NT2/D1 (cell line): Measurements from ENCODE around the gene ZFHX3.

Source experiments
- DNase-seq: peaks from one replicate; pipeline ENCODE4 v3.0.0-alpha.2; 2011; ENCODE audit warnings: low read depth, low spot score
- H3K27me3 ChIP-seq: 2 replicates; pipeline ENCODE4 v1.6.0; 2011; ENCODE audit warnings: mild to moderate bottlenecking; ENCODE audit not compliant: insufficient read length, insufficient read depth
- H3K36me3 ChIP-seq: 2 replicates; pipeline ENCODE4 v1.6.1; 2011; ENCODE audit warnings: mild to moderate bottlenecking, low read length, mixed read lengths; ENCODE audit not compliant: insufficient read depth, insufficient read length
- H3K4me1 ChIP-seq: 2 replicates; pipeline ENCODE4 v1.5.1; 2011; ENCODE audit not compliant: insufficient read depth, insufficient read length
- H3K4me3 ChIP-seq: 2 replicates; pipeline ENCODE4 v1.5.1; 2011; ENCODE audit warnings: low read depth; ENCODE audit not compliant: insufficient read length
- H3K9ac ChIP-seq: 2 replicates; pipeline ENCODE4 v1.6.0; 2011; ENCODE audit warnings: low read depth; ENCODE audit not compliant: insufficient read length
- H3K9me3 ChIP-seq: 2 replicates; pipeline ENCODE4 v1.5.1; 2011; ENCODE audit warnings: mild to moderate bottlenecking, low read length; ENCODE audit not compliant: insufficient read depth
- SUZ12 ChIP-seq: IDR thresholded peaks from 2 replicates; pipeline ENCODE4 v1.6.1; 2011; ENCODE audit not compliant: insufficient read length, insufficient read depth; ENCODE audit errors: extremely low read depth
- YY1 ChIP-seq: IDR thresholded peaks from 2 replicates; pipeline ENCODE4 v1.6.1; 2011; ENCODE audit not compliant: insufficient read length, insufficient read depth
- ZNF274 ChIP-seq: IDR thresholded peaks from 2 replicates; pipeline ENCODE4 v1.6.1; 2011; ENCODE audit warnings: mild to moderate bottlenecking, low read depth, low read length

The ZFHX3 gene

GRCh38 chr16:73047536-73048291 lies at the start of gene ZFHX3:
Gene ZFHX3, minus strand, starts transcription at chr16:73048128. Its CDS starts 87,983 bp downstream, at chr16:72960145.
- DNase-seq, result no peak
- Histone ChIP-seq H3K9me3 (no peaks in the 10 kb centered on the region), H3K9ac (peak within 1 kb of the TSS; percentile 43), H3K4me1 (peaks cover 4% of the 10 kb centered on the region), H3K36me3 (no peaks in the 10 kb centered on the region), H3K27me3 (peaks cover 96% of the 10 kb centered on the region), H3K4me3 (peak within 1 kb of the TSS; percentile 36)
- no peak for TF ChIP-seq ZNF274
- TF ChIP-seq YY1, result no peak
- TF ChIP-seq SUZ12, result peak; percentile 68

- no peak for TF ChIP-seq SUZ12
- no peak for TF ChIP-seq YY1
- TF ChIP-seq ZNF274, result no peak
These were observed 48.6 kb upstream of the ZFHX3 start for GRCh38 chr16:73096510-73096909.

GRCh38 chr16:73095885-73096421 lies 48.0 kb upstream of the ZFHX3 start:
- Histone ChIP-seq H3K4me1 (peaks cover 2% of the 10 kb centered on the region), H3K27me3 (no peaks in the 10 kb centered on the region), H3K9me3 (no peaks in the 10 kb centered on the region), H3K9ac (no peak overlapping the region), H3K4me3 (no peak overlapping the region), H3K36me3 (no peaks in the 10 kb centered on the region)
- no peak for TF ChIP-seq ZNF274
- no peak for TF ChIP-seq YY1
- TF ChIP-seq SUZ12, result no peak
- no peak for DNase-seq

More at GRCh38 chr16:73096510-73096909, 48.6 kb upstream of the ZFHX3 start:
- H3K27me3 ChIP-seq, result no peaks in the 10 kb centered on the region
- no peaks in the 10 kb centered on the region for H3K9me3 ChIP-seq
- no peak for DNase-seq
- no peaks in the 10 kb centered on the region for H3K4me1 ChIP-seq
- H3K36me3 ChIP-seq, result no peaks in the 10 kb centered on the region
- no peak overlapping the region for H3K4me3 ChIP-seq
- H3K9ac ChIP-seq, result no peak overlapping the region

- Histone ChIP-seq H3K4me3 (no peak overlapping the region), H3K9ac (no peak overlapping the region), H3K4me1 (peaks cover 2% of the 10 kb centered on the region), H3K36me3 (no peaks in the 10 kb centered on the region), H3K27me3 (no peaks in the 10 kb centered on the region), H3K9me3 (no peaks in the 10 kb centered on the region)
- TF ChIP-seq SUZ12 (no peak), ZNF274 (no peak), YY1 (no peak)
- no peak for DNase-seq
These were observed 47.4 kb upstream of the ZFHX3 start for GRCh38 chr16:73095142-73095820.

- Histone ChIP-seq H3K36me3 (no peaks in the 10 kb centered on the region), H3K9ac (no peak overlapping the region), H3K9me3 (no peaks in the 10 kb centered on the region), H3K4me1 (peaks cover 2% of the 10 kb centered on the region), H3K4me3 (no peak overlapping the region), H3K27me3 (no peaks in the 10 kb centered on the region)
- no peak for TF ChIP-seq ZNF274
- no peak for TF ChIP-seq YY1
- TF ChIP-seq SUZ12, result no peak
- DNase-seq, result no peak
These were observed 46.4 kb upstream of the ZFHX3 start for GRCh38 chr16:73094371-73094770.

GRCh38 chr16:73093146-73094144 lies 45.5 kb upstream of the ZFHX3 start:
- no peaks in the 10 kb centered on the region for H3K9me3 ChIP-seq
- TF ChIP-seq SUZ12 (no peak), YY1 (no peak), ZNF274 (no peak)
- no peak overlapping the region for H3K9ac ChIP-seq
- no peaks in the 10 kb centered on the region for H3K36me3 ChIP-seq
- H3K27me3 ChIP-seq, result no peaks in the 10 kb centered on the region
- DNase-seq, result no peak
- H3K4me1 ChIP-seq, result peaks cover 2% of the 10 kb centered on the region
- no peak overlapping the region for H3K4me3 ChIP-seq
